Hematopoietic multipotent progenitor cell (in vitro differentiated cells): ENCODE measurements around the gene RBM27. TPM values are rescaled to one million over a fixed set of nuclear protein-coding genes. Genes with fewer than 3 reads are reported as not detected.
"Not testable (repeated sequence)": the region's sequence is repeated elsewhere in the genome, so short reads cannot be mapped to it uniquely, and the experiment has no call there.

Source experiments
- DNase-seq, 3 donors: peaks; one replicate each; pipeline ENCODE4 v3.0.0-alpha.2; 2011 to 2015; ENCODE audit warnings: low read depth in 2 of 3, low spot score in 2 of 3
- total RNA-seq: library from RNA; depleted of rRNA; stranded (reverse); fragments of >200 nt; gene quantifications from one replicate; pipeline ENCODE4 v1.2.3, GENCODE V29; 2012

Gene RBM27
- 37.4 TPM for total RNA-seq

- DNase-seq, result peak; percentile 91 to 99 (median 98)
These were observed at the start of gene RBM27 for GRCh38 chr5:146203011-146203871. RBM27 (plus strand) TSS chr5:146203605; CDS start chr5:146203766, 161 bp downstream.

GRCh38 chr5:146158255-146158654, 45.1 kb upstream of the RBM27 start:
- DNase-seq, result no peak

- no peak for DNase-seq
These were observed 39.0 kb upstream of the RBM27 start for GRCh38 chr5:146164382-146164781.

- no peak for DNase-seq
These were observed 37.9 kb upstream of the RBM27 start for GRCh38 chr5:146165460-146165859.

- DNase-seq, result no peak
These were observed 37.5 kb upstream of the RBM27 start for GRCh38 chr5:146165903-146166302.

- DNase-seq, result no peak
These were observed 34.3 kb upstream of the RBM27 start for GRCh38 chr5:146169076-146169475.

- not testable (repeated sequence) for DNase-seq
These were observed 30.4 kb upstream of the RBM27 start for GRCh38 chr5:146173049-146173448.

- DNase-seq, result no peak
These were observed 29.8 kb upstream of the RBM27 start for GRCh38 chr5:146173597-146173996.

GRCh38 chr5:146176805-146177204, 26.6 kb upstream of the RBM27 start:
- no peak for DNase-seq

- no peak for DNase-seq
These were observed 23.7 kb upstream of the RBM27 start for GRCh38 chr5:146179696-146180095.

GRCh38 chr5:146183403-146183802, 20.0 kb upstream of the RBM27 start:
- not testable (repeated sequence) for DNase-seq

GRCh38 chr5:146185161-146185560, 18.2 kb upstream of the RBM27 start:
- peak in 1 of 3 donors; percentile 22 for DNase-seq

- no peak for DNase-seq
These were observed 15.0 kb upstream of the RBM27 start for GRCh38 chr5:146188358-146188757.

GRCh38 chr5:146192571-146193043, 10.8 kb upstream of the RBM27 start:
- DNase-seq, result no peak

- DNase-seq, result no peak
These were observed 10.1 kb upstream of the RBM27 start for GRCh38 chr5:146193285-146193684.

GRCh38 chr5:146194997-146195396, 8.4 kb upstream of the RBM27 start:
- DNase-seq, result not testable (repeated sequence)

- no peak for DNase-seq
These were observed 6.9 kb upstream of the RBM27 start for GRCh38 chr5:146196459-146197048.

GRCh38 chr5:146199176-146199815, 4.1 kb upstream of the RBM27 start:
- DNase-seq, result no peak

GRCh38 chr5:146201795-146202194, 1.6 kb upstream of the RBM27 start:
- not testable (repeated sequence) for DNase-seq

GRCh38 chr5:146203872-146204192, 427 bp downstream of the RBM27 start:
- no peak for DNase-seq

GRCh38 chr5:146205499-146206202, 2.2 kb downstream of the RBM27 start:
- DNase-seq, result no peak
